HL-60 (cell line): ENCODE measurements around the gene ZNF862.
"Not testable (repeated sequence)": the region's sequence is repeated elsewhere in the genome, so short reads cannot be mapped to it uniquely, and the experiment has no call there.

Experiments
- CTCF ChIP-seq: IDR thresholded peaks from one replicate; pipeline ENCODE4 v1.5.1; 2011; ENCODE audit warnings: low read length, control low read depth, inconsistent platforms; ENCODE audit not compliant: insufficient read depth
- GABPA ChIP-seq: IDR thresholded peaks from 2 replicates; pipeline ENCODE4 v1.6.1; 2012; ENCODE audit warnings: low read depth
- POLR2AphosphoS5 ChIP-seq: IDR thresholded peaks from 2 replicates; pipeline ENCODE4 v1.6.1; 2012; ENCODE audit warnings: low read depth
- SPI1 ChIP-seq: IDR thresholded peaks from 2 replicates; pipeline ENCODE4 v1.6.1; 2012; ENCODE audit warnings: low read depth, mild to moderate bottlenecking, borderline replicate concordance

- not testable (repeated sequence) for TF ChIP-seq CTCF, POLR2AphosphoS5, GABPA, SPI1
Measured at GRCh38 chr7:149912126-149912525, 74.0 kb downstream of the ZNF862 start.
